ENCODE data around the gene SYT2.
"Not testable (repeated sequence)": the region's sequence is repeated elsewhere in the genome, so short reads cannot be mapped to it uniquely, and the experiment has no call there.

The SYT2 gene

DNA sequence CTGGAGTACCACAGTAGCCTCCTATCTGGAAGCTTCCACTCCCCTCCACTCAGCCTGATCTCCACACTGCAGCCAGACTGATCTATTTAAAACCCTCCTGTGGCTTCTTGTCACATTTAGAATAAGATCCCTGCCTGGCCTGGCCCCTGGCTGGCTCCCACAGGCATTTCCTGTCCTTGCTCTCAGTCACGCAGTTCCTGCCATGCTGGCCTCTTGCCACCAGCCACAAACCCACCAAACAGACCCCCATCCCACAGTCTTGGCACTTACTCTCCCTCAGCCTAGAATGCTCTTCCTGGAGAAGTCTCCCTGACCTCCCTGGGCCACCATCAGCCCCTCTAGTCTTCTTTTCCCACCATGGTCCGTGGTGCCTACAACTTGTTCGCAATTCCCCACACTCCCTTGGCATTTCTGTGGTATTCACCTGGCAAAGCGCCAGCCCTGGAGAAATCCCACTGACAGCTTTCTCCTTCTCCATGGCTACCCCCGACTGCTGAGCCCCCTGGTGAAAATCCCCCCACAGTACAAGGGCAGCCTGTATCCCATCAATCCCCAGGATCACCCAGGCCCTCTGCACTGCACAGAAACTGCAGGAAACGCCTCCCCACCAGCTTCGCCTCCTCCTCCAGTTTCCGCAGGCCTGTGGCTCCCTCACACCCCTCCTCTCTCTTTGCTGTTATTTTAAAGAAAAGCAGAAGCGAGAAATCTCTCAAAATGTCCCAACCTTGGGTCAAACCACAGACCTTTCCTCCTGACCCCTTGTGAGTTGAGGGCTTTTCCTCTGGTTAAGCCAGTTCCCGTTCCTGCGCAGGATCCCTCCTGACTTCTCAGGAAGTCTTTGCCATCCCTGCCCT lies 94.5 kb downstream of the SYT2 start:
- no peak overlapping the region for H3K4me3 ChIP-seq
- H3K4me1 ChIP-seq, result peaks cover 0 to 55% (median 32%) of the 10 kb centered on the region in 4 donors
- H3K9me3 ChIP-seq, result no peaks in the 10 kb centered on the region
- H3K27me3 ChIP-seq, result no peaks in the 10 kb centered on the region
- peak in 1 of 2 donors; percentile 34 for DNase-seq
- intact Hi-C loops (cut with DNase I; ENCODE audit: low total_unique reads), result no loop called here
- TF ChIP-seq, protein P1, sequence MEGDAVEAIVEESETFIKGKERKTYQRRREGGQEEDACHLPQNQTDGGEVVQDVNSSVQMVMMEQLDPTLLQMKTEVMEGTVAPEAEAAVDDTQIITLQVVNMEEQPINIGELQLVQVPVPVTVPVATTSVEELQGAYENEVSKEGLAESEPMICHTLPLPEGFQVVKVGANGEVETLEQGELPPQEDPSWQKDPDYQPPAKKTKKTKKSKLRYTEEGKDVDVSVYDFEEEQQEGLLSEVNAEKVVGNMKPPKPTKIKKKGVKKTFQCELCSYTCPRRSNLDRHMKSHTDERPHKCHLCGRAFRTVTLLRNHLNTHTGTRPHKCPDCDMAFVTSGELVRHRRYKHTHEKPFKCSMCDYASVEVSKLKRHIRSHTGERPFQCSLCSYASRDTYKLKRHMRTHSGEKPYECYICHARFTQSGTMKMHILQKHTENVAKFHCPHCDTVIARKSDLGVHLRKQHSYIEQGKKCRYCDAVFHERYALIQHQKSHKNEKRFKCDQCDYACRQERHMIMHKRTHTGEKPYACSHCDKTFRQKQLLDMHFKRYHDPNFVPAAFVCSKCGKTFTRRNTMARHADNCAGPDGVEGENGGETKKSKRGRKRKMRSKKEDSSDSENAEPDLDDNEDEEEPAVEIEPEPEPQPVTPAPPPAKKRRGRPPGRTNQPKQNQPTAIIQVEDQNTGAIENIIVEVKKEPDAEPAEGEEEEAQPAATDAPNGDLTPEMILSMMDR (IDR thresholded peaks at IDR 0.05), result no peak
- peak overlapping the region; percentile 62 to 78 for H3K27ac ChIP-seq
- no peaks in the 10 kb centered on the region for H3K36me3 ChIP-seq

DNA sequence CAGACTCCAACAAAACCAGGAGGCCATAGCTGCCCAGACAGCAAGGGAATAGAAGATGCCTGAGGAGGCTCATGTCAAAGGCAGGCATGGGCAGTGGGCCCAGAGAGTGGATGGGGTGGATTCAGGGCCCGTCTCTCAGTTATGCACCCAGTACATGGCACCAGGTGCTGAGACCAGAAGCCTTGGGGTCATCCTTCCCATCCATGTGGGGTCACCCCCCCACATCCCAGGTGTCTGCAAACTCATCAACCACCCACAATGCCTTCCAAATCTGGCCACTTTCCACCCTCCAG lies 95.1 kb downstream of the SYT2 start:
- peak in 1 of 2 donors; percentile 16 for DNase-seq
- H3K9me3 ChIP-seq; H3K27me3 ChIP-seq; intact Hi-C loops (cut with DNase I; ENCODE audit: low total_unique reads); H3K4me3 ChIP-seq; H3K36me3 ChIP-seq: not testable (repeated sequence)
- Histone ChIP-seq H3K4me1 (peaks cover 0 to 55% (median 32%) of the 10 kb centered on the region in 4 donors), H3K27ac (peak overlapping the region; percentile 62 to 78)

DNA sequence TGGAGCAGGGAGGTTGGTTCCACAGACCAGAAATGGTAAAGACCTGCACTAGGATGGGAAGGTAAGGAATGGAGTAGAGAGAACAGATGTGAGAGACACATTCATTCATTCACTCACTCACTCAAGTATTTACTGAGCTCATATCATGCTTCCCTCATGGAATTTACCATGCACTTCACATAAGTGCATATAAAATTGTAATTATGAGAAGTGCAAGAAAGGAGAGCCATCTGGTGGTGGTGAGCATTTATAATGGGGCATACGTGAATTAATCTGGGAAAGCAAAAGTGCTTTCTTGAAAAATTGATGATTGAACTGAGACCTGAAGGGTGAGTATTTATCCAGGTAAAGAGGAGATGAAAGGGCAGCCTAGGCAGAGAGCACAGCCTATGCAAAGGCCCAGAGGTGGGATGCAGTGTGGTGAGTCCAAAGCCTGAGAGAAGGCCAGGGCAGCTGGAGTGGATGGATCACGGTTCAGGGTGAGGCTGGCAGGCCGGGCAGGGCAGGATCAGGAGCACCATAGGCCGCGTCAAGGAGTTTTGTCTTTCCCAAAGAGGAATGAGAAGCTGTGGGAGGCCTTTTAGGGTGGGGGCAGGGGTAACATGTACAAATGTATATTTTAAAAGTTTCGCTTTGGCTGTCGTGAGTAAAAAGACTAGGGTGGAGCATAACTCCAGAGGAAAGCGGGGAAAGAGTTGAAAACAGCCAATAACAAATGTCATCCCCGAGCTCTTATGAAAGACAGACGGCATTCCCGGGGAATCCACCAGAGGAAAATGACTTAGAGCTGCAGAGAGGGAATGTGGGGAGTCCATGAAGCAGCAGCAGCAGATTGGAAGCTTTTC lies 95.7 kb downstream of the SYT2 start:
- intact Hi-C loops (cut with DNase I; ENCODE audit: low total_unique reads); H3K4me3 ChIP-seq; H3K36me3 ChIP-seq; H3K9me3 ChIP-seq; H3K27me3 ChIP-seq: not testable (repeated sequence)
- peaks cover 0 to 55% (median 32%) of the 10 kb centered on the region in 4 donors for H3K4me1 ChIP-seq
- H3K27ac ChIP-seq, result peak overlapping the region; percentile 62 to 78
- DNase-seq, result peak in 1 of 2 donors; percentile 8

DNA sequence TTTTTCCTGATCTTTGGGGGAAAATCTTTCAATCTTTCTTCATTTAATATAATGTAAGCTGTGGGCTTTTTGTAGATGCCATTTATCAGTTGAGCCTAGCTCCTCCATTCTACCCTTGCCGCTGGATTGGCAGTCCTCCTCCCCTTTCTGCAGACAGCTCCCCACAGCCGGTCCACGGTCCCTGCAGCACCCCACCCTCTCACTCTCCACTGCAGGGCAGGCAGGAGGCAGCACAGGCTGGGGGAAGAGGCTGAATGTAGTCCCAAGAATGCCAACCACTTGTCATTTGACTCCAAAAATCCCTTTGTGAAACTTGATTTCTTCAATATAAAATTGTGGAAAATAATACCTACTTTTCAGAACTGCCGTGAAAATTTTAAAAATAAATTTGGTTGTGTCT lies 96.7 kb downstream of the SYT2 start:
- no peak overlapping the region for H3K4me3 ChIP-seq
- no peaks in the 10 kb centered on the region for H3K9me3 ChIP-seq
- peak in 1 of 2 donors; percentile 10 for DNase-seq
- no peaks in the 10 kb centered on the region for H3K27me3 ChIP-seq
- peaks cover 0 to 45% (median 26%) of the 10 kb centered on the region in 4 donors for H3K4me1 ChIP-seq
- TF ChIP-seq, protein P1 (IDR thresholded peaks at IDR 0.05), result no peak
- intact Hi-C loops (cut with DNase I; ENCODE audit: low total_unique reads), result no loop called here
- H3K27ac ChIP-seq, result peak overlapping the region in 1 of 2 donors; percentile 18
- peaks cover 0 to 4% (median 1%) of the 10 kb centered on the region in 3 donors for H3K36me3 ChIP-seq

DNA sequence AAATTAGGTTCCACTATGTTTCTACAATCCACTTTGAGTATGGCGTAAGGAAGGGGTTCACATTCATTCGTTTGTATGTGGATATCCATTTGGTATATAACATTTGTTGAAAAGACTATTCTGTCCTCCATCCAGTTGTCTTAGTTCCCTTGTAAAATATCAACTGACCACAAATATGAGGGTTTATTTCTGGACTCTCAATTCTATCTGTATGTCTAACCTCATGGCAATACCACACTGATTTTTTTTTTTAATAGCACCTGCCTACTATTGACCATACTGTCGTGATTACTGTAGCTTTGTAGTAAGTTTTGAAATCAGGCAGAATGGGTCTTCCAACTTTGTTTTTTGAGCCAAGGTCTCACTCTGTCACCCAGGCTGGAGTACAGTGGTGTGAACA lies 98.2 kb downstream of the SYT2 start:
- Histone ChIP-seq H3K4me1 (peaks cover 0 to 32% (median 21%) of the 10 kb centered on the region in 4 donors), H3K36me3 (peaks cover 4 to 16% (median 12%) of the 10 kb centered on the region in 3 donors)
- DNase-seq; H3K9me3 ChIP-seq; H3K27me3 ChIP-seq; H3K4me3 ChIP-seq; H3K27ac ChIP-seq; intact Hi-C loops (cut with DNase I; ENCODE audit: low total_unique reads): not testable (repeated sequence)

DNA sequence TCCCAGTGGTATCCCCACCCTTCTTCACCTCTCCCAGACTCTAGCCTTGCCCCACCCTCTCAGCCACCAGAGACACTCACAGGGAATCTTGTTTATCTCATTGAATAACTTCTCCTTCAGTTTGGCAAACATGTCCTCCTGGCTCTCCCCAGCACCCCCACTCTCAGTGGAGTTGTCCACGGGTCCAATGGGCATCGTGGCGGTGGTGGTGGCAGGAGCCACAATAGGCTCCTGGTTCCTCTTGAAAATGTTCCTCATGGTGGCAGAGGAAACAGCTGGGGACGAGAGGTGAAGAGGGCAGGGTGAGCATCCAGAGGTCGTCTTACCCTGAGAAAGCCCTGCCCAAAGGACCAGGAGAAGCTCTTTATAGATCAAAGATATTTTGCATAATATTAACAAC lies 104.7 kb downstream of the SYT2 start:
- intact Hi-C loops (cut with DNase I; ENCODE audit: low total_unique reads), result loop anchor here (10.0 kb wide), 1 partner anchor 111 kb away; no protein-coding TSS in a partner anchor
- H3K4me3 ChIP-seq, result no peak overlapping the region
- no peaks in the 10 kb centered on the region for H3K4me1 ChIP-seq
- TF ChIP-seq, protein P1 (IDR thresholded peaks at IDR 0.05), result no peak
- no peaks in the 10 kb centered on the region for H3K27me3 ChIP-seq
- H3K27ac ChIP-seq, result no peak overlapping the region
- no peak for DNase-seq
- H3K9me3 ChIP-seq, result no peaks in the 10 kb centered on the region
- peaks cover 22 to 77% (median 61%) of the 10 kb centered on the region in 3 donors for H3K36me3 ChIP-seq

DNA sequence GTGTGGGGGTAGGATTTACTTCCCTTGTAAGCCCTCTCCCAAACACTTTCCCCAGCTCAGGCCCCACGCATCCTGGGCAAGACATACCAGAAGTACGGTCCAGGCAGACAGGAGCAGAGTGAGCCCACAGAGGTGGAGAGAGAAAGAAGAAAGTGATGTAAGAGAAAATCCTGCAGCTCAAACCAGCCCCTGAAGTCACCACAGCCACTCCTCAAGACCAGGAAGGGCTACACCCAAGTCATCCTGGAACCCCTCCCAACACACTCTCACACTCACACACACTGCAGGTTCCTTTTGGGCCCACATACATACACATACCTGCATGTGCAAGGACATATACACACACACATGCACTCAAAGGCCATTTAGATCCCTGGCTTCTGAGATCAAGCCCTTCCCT lies 106.8 kb downstream of the SYT2 start:
- TF ChIP-seq, protein P1 (IDR thresholded peaks at IDR 0.05), result no peak
- Histone ChIP-seq H3K4me1 (peaks cover 0 to 9% (median 4%) of the 10 kb centered on the region in 4 donors), H3K36me3 (peaks cover 22 to 90% (median 65%) of the 10 kb centered on the region in 3 donors), H3K4me3 (no peak overlapping the region), H3K27me3 (no peaks in the 10 kb centered on the region), H3K9me3 (no peaks in the 10 kb centered on the region), H3K27ac (no peak overlapping the region)
- no peak for DNase-seq
- intact Hi-C loops (cut with DNase I; ENCODE audit: low total_unique reads), result loop anchor here (10.0 kb wide), 1 partner anchor 109 kb away; no protein-coding TSS in a partner anchor
